Trophoblast cell (in vitro differentiated cells and primary cell): ENCODE data around the gene KRTAP10-4.

Experiments
- DNase-seq, 2 donors: peaks; one replicate each; pipeline ENCODE4 v3.0.0-alpha.2; 2016
- H2AFZ ChIP-seq: 2 replicates; pipeline ENCODE4 v1.6.1; 2013; ENCODE audit warnings: low read length, moderate library complexity, mild to moderate bottlenecking; ENCODE audit not compliant: insufficient read depth, poor library complexity
- H2AK5ac ChIP-seq: 2 replicates; pipeline ENCODE4 v1.6.1; 2013; ENCODE audit warnings: mild to moderate bottlenecking, low read length
- H2BK120ac ChIP-seq: 2 replicates; pipeline ENCODE4 v1.6.1; 2013; ENCODE audit warnings: low read length, mild to moderate bottlenecking, moderate library complexity; ENCODE audit not compliant: insufficient read depth, poor library complexity
- H2BK12ac ChIP-seq: 2 replicates; pipeline ENCODE4 v1.6.1; 2013; ENCODE audit warnings: mild to moderate bottlenecking, low read length, moderate library complexity
- H2BK5ac ChIP-seq: 2 replicates; pipeline ENCODE4 v1.6.1; 2013; ENCODE audit warnings: low read length, low read depth, moderate library complexity, mild to moderate bottlenecking; ENCODE audit not compliant: poor library complexity
- H3K14ac ChIP-seq: 2 replicates; pipeline ENCODE4 v1.6.1; 2013; ENCODE audit warnings: mild to moderate bottlenecking, low read length
- H3K18ac ChIP-seq: 2 replicates; pipeline ENCODE4 v1.6.1; 2013; ENCODE audit warnings: mild to moderate bottlenecking, low read length
- H3K23ac ChIP-seq: 2 replicates; pipeline ENCODE4 v1.6.1; 2013; ENCODE audit warnings: low read length
- H3K27ac ChIP-seq: 2 replicates; pipeline ENCODE4 v1.5.1; 2013; ENCODE audit warnings: low read depth, mild to moderate bottlenecking, inconsistent platforms, low read length, moderate library complexity
- H3K27me3 ChIP-seq: 2 replicates; pipeline ENCODE4 v1.6.1; 2013; ENCODE audit warnings: inconsistent platforms, mild to moderate bottlenecking, low read length, moderate library complexity; ENCODE audit not compliant: insufficient read depth
- H3K36me3 ChIP-seq, 2 experiments: 1 replicate in 1 of 2; 2 replicates in 1 of 2; pipeline ENCODE4 v1.6.1; 2013; ENCODE audit warnings: low read length in 2 of 2, mild to moderate bottlenecking in 2 of 2, moderate library complexity in 1 of 2; ENCODE audit not compliant: insufficient read depth in 2 of 2, control insufficient read depth in 1 of 2
- H3K4ac ChIP-seq: 2 replicates; pipeline ENCODE4 v1.6.1; 2013; ENCODE audit warnings: low read depth, mild to moderate bottlenecking, low read length, moderate library complexity
- H3K4me1 ChIP-seq, 2 experiments: 1 replicate in 1 of 2; 2 replicates in 1 of 2; pipeline ENCODE4 v1.6.1; 2013; ENCODE audit warnings: low read length in 2 of 2, mild to moderate bottlenecking in 2 of 2, moderate library complexity in 1 of 2; ENCODE audit not compliant: insufficient read depth in 2 of 2, control insufficient read depth in 1 of 2
- H3K4me2 ChIP-seq: 2 replicates; pipeline ENCODE4 v1.6.1; 2013; ENCODE audit warnings: inconsistent platforms, mild to moderate bottlenecking, low read length, moderate library complexity
- H3K4me3 ChIP-seq: 2 replicates; pipeline ENCODE4 v1.5.1; 2013; ENCODE audit warnings: mild to moderate bottlenecking, low read depth, low read length, inconsistent platforms
- H3K79me1 ChIP-seq: one replicate; pipeline ENCODE4 v1.6.1; 2013; ENCODE audit warnings: low read length
- H3K79me2 ChIP-seq: 2 replicates; pipeline ENCODE4 v1.6.1; 2013; ENCODE audit warnings: low read length, mild to moderate bottlenecking; ENCODE audit not compliant: control insufficient read depth, insufficient read depth, poor library complexity
- H3K9ac ChIP-seq: 2 replicates; pipeline ENCODE4 v1.6.1; 2013; ENCODE audit warnings: mild to moderate bottlenecking, low read length
- H3K9me3 ChIP-seq: 2 replicates; pipeline ENCODE4 v1.6.1; 2013; ENCODE audit warnings: low read depth, mild to moderate bottlenecking, control low read depth, inconsistent platforms, low read length; ENCODE audit not compliant: insufficient read depth
- H4K12ac ChIP-seq: 2 replicates; pipeline ENCODE4 v1.6.1; 2013; ENCODE audit warnings: low read depth, mild to moderate bottlenecking, low read length, moderate library complexity
- H4K8ac ChIP-seq: 2 replicates; pipeline ENCODE4 v1.6.1; 2013; ENCODE audit warnings: low read depth, mild to moderate bottlenecking, low read length, moderate library complexity
- H4K91ac ChIP-seq: one replicate; pipeline ENCODE4 v1.6.1; 2013; ENCODE audit warnings: low read depth, mild to moderate bottlenecking, low read length, moderate library complexity
- WGBS: extraction: QIAGEN DNeasy Blood & Tissue Kit; methylation state at CpG from one replicate; pipeline ENCODE4 v1.1.7; 2013; ENCODE audit warnings: missing lambda C conversion rate; ENCODE audit not compliant: insufficient read length, insufficient coverage; ENCODE audit errors: extremely low coverage; 5-methylcytosine and 5-hydroxymethylcytosine counted together

Gene KRTAP10-4

GRCh38 chr21:44574457-44575306, 1.2 kb downstream of the KRTAP10-4 start:
- no peaks in the 10 kb centered on the region for H3K79me1 ChIP-seq
- no peak for DNase-seq
- no peak overlapping the region for H4K91ac ChIP-seq
- H3K14ac ChIP-seq = no peak overlapping the region
- H2BK5ac ChIP-seq = no peak overlapping the region
- no peaks in the 10 kb centered on the region for H3K36me3 ChIP-seq
- no peak overlapping the region for H3K9ac ChIP-seq
- no peak overlapping the region for H2BK120ac ChIP-seq
- H3K4me2 ChIP-seq = no peak overlapping the region
- no peak overlapping the region for H4K12ac ChIP-seq
- no peak overlapping the region for H3K4ac ChIP-seq
- peaks cover 23% of the 10 kb centered on the region for H3K9me3 ChIP-seq
- no peak overlapping the region for H2AK5ac ChIP-seq
- no peak overlapping the region for H3K4me3 ChIP-seq
- H3K27ac ChIP-seq = no peak overlapping the region
- H3K79me2 ChIP-seq = no peaks in the 10 kb centered on the region
- no peaks in the 10 kb centered on the region for H3K27me3 ChIP-seq
- no peak overlapping the region for H4K8ac ChIP-seq
- no peak overlapping the region for H2BK12ac ChIP-seq
- no peak overlapping the region for H3K18ac ChIP-seq
- H2AFZ ChIP-seq = no peak overlapping the region
- no peaks in the 10 kb centered on the region for H3K4me1 ChIP-seq
- no peak overlapping the region for H3K23ac ChIP-seq
- WGBS = no CpG with 5 or more reads among the region's 21 CpGs

- Histone ChIP-seq H2BK12ac (no peak overlapping the region), H4K91ac (no peak overlapping the region), H3K18ac (no peak overlapping the region), H3K4ac (no peak overlapping the region), H2AK5ac (no peak overlapping the region), H3K14ac (no peak overlapping the region), H2AFZ (no peak overlapping the region), H3K27me3 (no peaks in the 10 kb centered on the region), H3K9me3 (peaks cover 25% of the 10 kb centered on the region), H4K8ac (no peak overlapping the region), H3K79me2 (no peaks in the 10 kb centered on the region), H3K36me3 (no peaks in the 10 kb centered on the region), H3K4me3 (no peak overlapping the region), H2BK5ac (no peak overlapping the region), H3K9ac (no peak overlapping the region), H2BK120ac (no peak overlapping the region), H3K27ac (no peak overlapping the region), H3K79me1 (no peaks in the 10 kb centered on the region), H3K23ac (no peak overlapping the region), H4K12ac (no peak overlapping the region), H3K4me2 (no peak overlapping the region), H3K4me1 (no peaks in the 10 kb centered on the region)
- no peak for DNase-seq
- no CpG with 5 or more reads among the region's 20 CpGs for WGBS
These were observed 1.9 kb downstream of the KRTAP10-4 start for GRCh38 chr21:44575307-44576024.

- H2AK5ac ChIP-seq = no peak overlapping the region
- no CpG with 5 or more reads among the region's 10 CpGs for WGBS
- peaks cover 25% of the 10 kb centered on the region for H3K9me3 ChIP-seq
- no peaks in the 10 kb centered on the region for H3K79me2 ChIP-seq
- H2BK120ac ChIP-seq = no peak overlapping the region
- H3K36me3 ChIP-seq = no peaks in the 10 kb centered on the region
- no peak overlapping the region for H3K27ac ChIP-seq
- H3K23ac ChIP-seq = no peak overlapping the region
- DNase-seq = no peak
- no peak overlapping the region for H3K9ac ChIP-seq
- H3K18ac ChIP-seq = no peak overlapping the region
- no peak overlapping the region for H4K12ac ChIP-seq
- H2BK5ac ChIP-seq = no peak overlapping the region
- no peak overlapping the region for H3K4ac ChIP-seq
- H3K4me3 ChIP-seq = no peak overlapping the region
- no peak overlapping the region for H4K8ac ChIP-seq
- no peaks in the 10 kb centered on the region for H3K4me1 ChIP-seq
- no peak overlapping the region for H2AFZ ChIP-seq
- no peak overlapping the region for H3K4me2 ChIP-seq
- H4K91ac ChIP-seq = no peak overlapping the region
- no peak overlapping the region for H3K14ac ChIP-seq
- no peaks in the 10 kb centered on the region for H3K27me3 ChIP-seq
- H3K79me1 ChIP-seq = no peaks in the 10 kb centered on the region
- H2BK12ac ChIP-seq = no peak overlapping the region
These were observed 2.5 kb downstream of the KRTAP10-4 start for GRCh38 chr21:44576025-44576420.

GRCh38 chr21:44578371-44579055, 5.0 kb downstream of the KRTAP10-4 start:
- Histone ChIP-seq H3K79me1 (no peaks in the 10 kb centered on the region), H3K14ac (no peak overlapping the region), H2AFZ (no peak overlapping the region), H2BK120ac (no peak overlapping the region), H3K4ac (no peak overlapping the region), H2AK5ac (no peak overlapping the region), H3K4me1 (no peaks in the 10 kb centered on the region), H3K18ac (no peak overlapping the region), H2BK5ac (no peak overlapping the region), H4K8ac (no peak overlapping the region), H3K23ac (no peak overlapping the region), H4K12ac (no peak overlapping the region), H3K79me2 (no peaks in the 10 kb centered on the region), H3K9ac (no peak overlapping the region), H4K91ac (no peak overlapping the region), H3K27ac (no peak overlapping the region), H3K36me3 (no peaks in the 10 kb centered on the region), H2BK12ac (no peak overlapping the region), H3K27me3 (no peaks in the 10 kb centered on the region), H3K4me2 (no peak overlapping the region), H3K9me3 (peaks cover 16% of the 10 kb centered on the region), H3K4me3 (no peak overlapping the region)
- no CpG with 5 or more reads among the region's 17 CpGs for WGBS
- no peak for DNase-seq
